Esophagus muscularis mucosa (tissue), 4 donors: ENCODE results near the gene SIRPD.

Experiments
- EP300 ChIP-seq: sonication (generic); formaldehyde crosslinking; IDR thresholded peaks from one replicate; pipeline ENCODE4 v1.6.1; 2017; ENCODE audit warnings: antibody characterized with exemption
- POLR2A ChIP-seq: fragments of 450-650 bp; IDR thresholded peaks from one replicate; pipeline ENCODE4 v1.6.1; 2017; ENCODE audit warnings: antibody characterized with exemption, moderate library complexity, mild to moderate bottlenecking, low read depth
- POLR2AphosphoS5 ChIP-seq, 2 donors: sonication (generic); formaldehyde crosslinking; IDR thresholded peaks; one replicate each; pipeline ENCODE4 v1.6.1; 2017; ENCODE audit warnings: antibody characterized with exemption in 2 of 2
- TF ChIP-seq, protein P1 (sequence below), 3 experiments: fragments of 200-600 bp in 2 of 3; fragments of 450-650 bp in 1 of 3; sonication (generic) in 2 of 3; IDR thresholded peaks; one replicate each; pipeline ENCODE4 v1.5.1; 2017 to 2019; ENCODE audit warnings: antibody characterized with exemption in 3 of 3, mild to moderate bottlenecking in 2 of 3, moderate library complexity in 1 of 3

DNA sequence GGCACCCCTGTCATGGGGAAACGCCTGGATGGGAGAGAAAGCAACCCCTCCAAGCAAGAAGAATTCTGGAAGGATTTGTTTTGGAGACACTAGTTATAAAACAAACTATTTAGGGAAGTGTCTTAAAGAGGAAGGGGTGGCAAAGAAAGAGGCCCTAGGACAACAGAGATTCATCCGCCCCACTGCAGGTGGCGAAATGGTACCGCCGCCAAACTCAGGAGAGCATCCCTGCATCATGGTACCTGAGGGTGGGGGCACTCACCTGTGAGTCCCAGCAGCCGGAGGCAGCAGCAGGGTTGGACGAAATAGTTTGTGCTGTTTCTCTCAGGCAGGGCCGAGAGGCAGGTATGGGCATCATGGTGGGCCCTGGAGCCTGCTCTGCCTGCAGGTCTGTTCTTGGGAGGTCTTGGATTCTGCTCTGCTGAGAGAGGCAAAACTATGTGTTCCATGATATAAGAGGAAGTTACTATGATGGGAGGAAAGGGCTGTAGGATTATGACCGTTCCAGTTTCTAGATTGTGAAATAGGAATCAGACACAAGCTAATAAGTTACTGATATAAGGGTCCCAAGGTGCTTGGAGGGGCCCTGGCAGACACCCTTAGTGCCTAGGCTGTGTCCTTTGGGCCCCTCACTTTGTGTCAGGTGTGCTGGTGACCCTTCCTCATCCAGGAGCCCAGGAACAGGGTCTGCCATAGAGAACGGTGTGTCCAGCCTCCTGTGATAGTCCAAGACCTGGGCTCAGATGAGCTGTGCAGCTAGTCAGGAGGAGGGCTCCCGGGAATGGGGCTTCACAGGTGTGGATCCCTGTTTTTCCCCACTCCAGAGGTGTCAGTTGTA is 20.4 kb downstream of the SIRPD start:
- TF ChIP-seq, protein P1, sequence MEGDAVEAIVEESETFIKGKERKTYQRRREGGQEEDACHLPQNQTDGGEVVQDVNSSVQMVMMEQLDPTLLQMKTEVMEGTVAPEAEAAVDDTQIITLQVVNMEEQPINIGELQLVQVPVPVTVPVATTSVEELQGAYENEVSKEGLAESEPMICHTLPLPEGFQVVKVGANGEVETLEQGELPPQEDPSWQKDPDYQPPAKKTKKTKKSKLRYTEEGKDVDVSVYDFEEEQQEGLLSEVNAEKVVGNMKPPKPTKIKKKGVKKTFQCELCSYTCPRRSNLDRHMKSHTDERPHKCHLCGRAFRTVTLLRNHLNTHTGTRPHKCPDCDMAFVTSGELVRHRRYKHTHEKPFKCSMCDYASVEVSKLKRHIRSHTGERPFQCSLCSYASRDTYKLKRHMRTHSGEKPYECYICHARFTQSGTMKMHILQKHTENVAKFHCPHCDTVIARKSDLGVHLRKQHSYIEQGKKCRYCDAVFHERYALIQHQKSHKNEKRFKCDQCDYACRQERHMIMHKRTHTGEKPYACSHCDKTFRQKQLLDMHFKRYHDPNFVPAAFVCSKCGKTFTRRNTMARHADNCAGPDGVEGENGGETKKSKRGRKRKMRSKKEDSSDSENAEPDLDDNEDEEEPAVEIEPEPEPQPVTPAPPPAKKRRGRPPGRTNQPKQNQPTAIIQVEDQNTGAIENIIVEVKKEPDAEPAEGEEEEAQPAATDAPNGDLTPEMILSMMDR (IDR thresholded peaks at IDR 0.05) = no peak
- TF ChIP-seq EP300 = no peak
- TF ChIP-seq POLR2A = no peak
- TF ChIP-seq POLR2AphosphoS5 (IDR thresholded peaks at IDR 0.05) = no peak
